Stomach (tissue), 9 donors: ENCODE measurements around the gene CTNNA3. TPM values are rescaled to one million over a fixed set of nuclear protein-coding genes. Genes with fewer than 3 reads are reported as not detected.
A peak's percentile ranks its signal among the peaks of the same experiment; 100 is the strongest.

Source experiments
- DNase-seq, 2 donors: peaks; one replicate each; pipeline versions ENCODE4 v3.0.0 to v3.0.0-alpha.2; 2013 to 2019
- H3K27ac ChIP-seq, 5 donors: fragments of 200-600 bp in 4 of 5; sonication (generic) in 4 of 5; one replicate each; pipeline ENCODE4 v1.5.1; 2013 to 2019; ENCODE audit warnings: mild to moderate bottlenecking in 1 of 5, moderate library complexity in 1 of 5
- H3K27me3 ChIP-seq, 3 donors: fragments of 200-600 bp; sonication (generic); one replicate each; pipeline ENCODE4 v1.5.1; 2017 to 2019; ENCODE audit warnings: mixed run types in 1 of 3
- H3K36me3 ChIP-seq, 4 donors: fragments of 200-600 bp; sonication (generic); 1 replicate in 3 of 4; 2 replicates in 1 of 4; pipeline ENCODE4 v1.5.1; 2016 to 2019
- H3K4me1 ChIP-seq, 4 donors: fragments of 200-600 bp; sonication (generic); one replicate each; pipeline ENCODE4 v1.5.1; 2016 to 2019
- H3K4me3 ChIP-seq, 4 donors: fragments of 200-600 bp; sonication (generic) in 3 of 4; one replicate each; pipeline ENCODE4 v1.5.1; 2016 to 2019; ENCODE audit warnings: mild to moderate bottlenecking in 1 of 4
- H3K9me3 ChIP-seq, 4 donors: fragments of 200-600 bp; sonication (generic); one replicate each; pipeline ENCODE4 v1.5.1; 2016 to 2019
- CTCF ChIP-seq, 7 experiments: fragments of 450-650 bp in 4 of 7; fragments of 200-600 bp in 3 of 7; sonication (generic) in 3 of 7; IDR thresholded peaks; one replicate each; pipeline ENCODE4 v1.5.1; 2016 to 2019; ENCODE audit warnings: antibody characterized with exemption in 7 of 7, control low read depth in 2 of 7, mild to moderate bottlenecking in 1 of 7
- EP300 ChIP-seq: sonication (generic); formaldehyde crosslinking; IDR thresholded peaks from one replicate; pipeline ENCODE4 v1.6.1; 2017; ENCODE audit warnings: antibody characterized with exemption
- POLR2A ChIP-seq, 4 donors: fragments of 450-650 bp; IDR thresholded peaks; one replicate each; pipeline ENCODE4 v1.6.1; 2016; ENCODE audit warnings: antibody characterized with exemption in 4 of 4, control low read depth in 2 of 4, mild to moderate bottlenecking in 1 of 4, moderate library complexity in 1 of 4
- POLR2AphosphoS5 ChIP-seq, 3 donors: sonication (generic); formaldehyde crosslinking; IDR thresholded peaks; one replicate each; pipeline ENCODE4 v1.6.1; 2016; ENCODE audit warnings: antibody characterized with exemption in 3 of 3
- WGBS, 5 donors: extraction: QIAGEN DNeasy Blood & Tissue Kit in 3 of 5; methylation state at CpG; one replicate each; pipeline versions ENCODE4 v1.1.5 to v1.1.7; 2013 to 2018; 5-methylcytosine and 5-hydroxymethylcytosine counted together
- intact Hi-C: fragments of 100-400 bp; cut with DNase I; formaldehyde crosslinking; loops from one replicate; pipeline ENCODE4 v1.15.1; 2023; ENCODE audit warnings: low total_unique reads
- polyA plus RNA-seq, 3 donors: library from polyadenylated mRNA; stranded (reverse); fragments of 200-250 nt; gene quantifications; one replicate each; pipeline ENCODE4 v1.2.3, GENCODE V29; 2013
- total RNA-seq, 5 donors: library from RNA; depleted of rRNA; stranded (reverse); fragments of >200 nt; gene quantifications; one replicate each; pipeline versions ENCODE4 v1.1.0 to v1.2.3, GENCODE V29; 2014 to 2016
- donor health status: healthy with polysubstance abuse.
- donor health status: Bipolar disorder and iron deficiency.
- donor health status: healthy.

The CTNNA3 gene
- total and polyA plus RNA-seq, 8 donors: 0.14 to 46.1 (median 12.9) TPM; not detected in 2

- no peak overlapping the region for H3K27ac ChIP-seq
- WGBS, 5 donors: 79 to 88% (median 87%) methylated on average over 3 of the region's 3 CpGs
- intact Hi-C loops: no loop called here
Measured at GRCh38 chr10:67668448-67668847, 27.5 kb downstream of the CTNNA3 start.

GRCh38 chr10:67667035-67667425 is 29.0 kb downstream of the CTNNA3 start:
- no peak for DNase-seq
- WGBS, 5 donors: 88 to 96% (median 91%) methylated on average over 1 of the region's 1 CpG
- peaks cover 0 to 15% (median 0%) of the 10 kb centered on the region in 4 donors for H3K4me1 ChIP-seq
- H3K36me3 ChIP-seq: no peaks in the 10 kb centered on the region
- intact Hi-C loops: no loop called here
- H3K4me3 ChIP-seq: no peak overlapping the region
- no peaks in the 10 kb centered on the region for H3K9me3 ChIP-seq
- no peak overlapping the region for H3K27ac ChIP-seq
- H3K27me3 ChIP-seq: no peaks in the 10 kb centered on the region
- TF ChIP-seq POLR2AphosphoS5 (IDR thresholded peaks at IDR 0.05) (no peak), EP300 (no peak), POLR2A (IDR thresholded peaks at IDR 0.05) (no peak)

More at GRCh38 chr10:67668448-67668847, 27.5 kb downstream of the CTNNA3 start:
- TF ChIP-seq CTCF (IDR thresholded peaks at IDR 0.05): no peak
- no peak for TF ChIP-seq POLR2A (IDR thresholded peaks at IDR 0.05)
- no peak for TF ChIP-seq EP300
- no peak for TF ChIP-seq POLR2AphosphoS5 (IDR thresholded peaks at IDR 0.05)
- DNase-seq: no peak
- Histone ChIP-seq H3K4me3 (no peak overlapping the region), H3K27me3 (no peaks in the 10 kb centered on the region), H3K9me3 (no peaks in the 10 kb centered on the region), H3K36me3 (no peaks in the 10 kb centered on the region), H3K4me1 (peaks cover 0 to 15% (median 0%) of the 10 kb centered on the region in 4 donors)

GRCh38 chr10:67666416-67667034 is 29.5 kb downstream of the CTNNA3 start:
- no peaks in the 10 kb centered on the region for H3K36me3 ChIP-seq
- TF ChIP-seq POLR2AphosphoS5 (IDR thresholded peaks at IDR 0.05) (no peak), CTCF (IDR thresholded peaks at IDR 0.05) (peak in 2 of 7 experiments; percentile 14 to 30)
- DNase-seq: peak in 1 of 2 donors; percentile 44
- intact Hi-C loops: no loop called here
- H3K9me3 ChIP-seq: no peaks in the 10 kb centered on the region
- H3K4me1 ChIP-seq: peaks cover 0 to 15% (median 0%) of the 10 kb centered on the region in 4 donors
- H3K4me3 ChIP-seq: no peak overlapping the region
- no peaks in the 10 kb centered on the region for H3K27me3 ChIP-seq
- WGBS, 5 donors: 80 to 99% (median 83%) methylated on average over 1 of the region's 1 CpG
- no peak overlapping the region for H3K27ac ChIP-seq

- no peaks in the 10 kb centered on the region for H3K36me3 ChIP-seq
- no peaks in the 10 kb centered on the region for H3K27me3 ChIP-seq
- H3K4me1 ChIP-seq: peaks cover 0 to 11% (median 0%) of the 10 kb centered on the region in 4 donors
- peak in 1 of 2 donors; percentile 31 for DNase-seq
- H3K4me3 ChIP-seq: no peak overlapping the region
- H3K27ac ChIP-seq: no peak overlapping the region
- intact Hi-C loops: no loop called here
- no peaks in the 10 kb centered on the region for H3K9me3 ChIP-seq
- no peak for TF ChIP-seq POLR2AphosphoS5 (IDR thresholded peaks at IDR 0.05)
- no peak for TF ChIP-seq EP300
- no peak for TF ChIP-seq CTCF (IDR thresholded peaks at IDR 0.05)
- no peak for TF ChIP-seq POLR2A (IDR thresholded peaks at IDR 0.05)
Measured at GRCh38 chr10:67665491-67665890, 30.5 kb downstream of the CTNNA3 start.

GRCh38 chr10:67664942-67665341 is 31.1 kb downstream of the CTNNA3 start:
- Histone ChIP-seq H3K4me3 (no peak overlapping the region), H3K36me3 (no peaks in the 10 kb centered on the region), H3K4me1 (peaks cover 0 to 6% (median 0%) of the 10 kb centered on the region in 4 donors), H3K27ac (no peak overlapping the region), H3K27me3 (no peaks in the 10 kb centered on the region), H3K9me3 (no peaks in the 10 kb centered on the region)
- WGBS, 5 donors: 55 to 69% (median 66%) methylated on average over 3 of the region's 3 CpGs
- intact Hi-C loops: no loop called here
- TF ChIP-seq EP300: no peak
- no peak for TF ChIP-seq POLR2AphosphoS5 (IDR thresholded peaks at IDR 0.05)
- no peak for TF ChIP-seq POLR2A (IDR thresholded peaks at IDR 0.05)
- no peak for TF ChIP-seq CTCF (IDR thresholded peaks at IDR 0.05)
- DNase-seq: no peak
